ENCODE data around the gene CST9L. TPM values are rescaled to one million over a fixed set of nuclear protein-coding genes. Genes with fewer than 3 reads are reported as not detected.

CST9L gene
- total RNA-seq, 1 experiment from 2014 or later = not detected

- H3K27ac ChIP-seq (ENCODE audit: low read depth, low read length) = no peak overlapping the region
- no peaks in the 10 kb centered on the region for H3K79me2 ChIP-seq (ENCODE audit: insufficient read depth, low read length)
- no peak overlapping the region for H3K4me2 ChIP-seq (ENCODE audit: low read length)
- intact Hi-C loops (cut with micrococcal nuclease) = no loop called here
- no peak for ATAC-seq
- H3K9me3 ChIP-seq (ENCODE audit: control insufficient read depth in 1 of 2, insufficient read depth in 1 of 2, low read depth in 1 of 2, low read length in 2 of 2) = no peaks in the 10 kb centered on the region
- peaks cover 6% of the 10 kb centered on the region; the same call in 1 of the 2 replicates for H3K27me3 ChIP-seq (ENCODE audit: insufficient read depth, low read length)
- no peak overlapping the region for H2AFZ ChIP-seq (ENCODE audit: low read depth, low read length, poor library complexity, severe bottlenecking)
- TF ChIP-seq RAD21 (IDR thresholded peaks at IDR 0.05; ENCODE audit: low read depth) (no peak), ZFX (IDR thresholded peaks at IDR 0.05) (no peak), ZBTB33 (IDR thresholded peaks at IDR 0.05; ENCODE audit: extremely low read depth, insufficient replicate concordance, low read length) (no peak), EGR1 (IDR thresholded peaks at IDR 0.05; ENCODE audit: low read depth) (no peak), EZH2phosphoT487 (IDR thresholded peaks at IDR 0.05; ENCODE audit: borderline replicate concordance) (no peak), POLR2A (IDR thresholded peaks at IDR 0.05; ENCODE audit: borderline replicate concordance, extremely low read depth, insufficient read depth, insufficient read length) (no peak), JUND (IDR thresholded peaks at IDR 0.05) (no peak), ZNF274 (IDR thresholded peaks at IDR 0.05; ENCODE audit: low read depth, low read length) (no peak), ELF1 (IDR thresholded peaks at IDR 0.05; ENCODE audit: borderline replicate concordance, low read depth) (no peak), ATF3 (IDR thresholded peaks at IDR 0.05) (no peak), CBX3 (IDR thresholded peaks at IDR 0.05; ENCODE audit: low read depth) (no peak), POLR2AphosphoS5 (IDR thresholded peaks at IDR 0.05; ENCODE audit: low read depth, low read length) (no peak), CTCF (IDR thresholded peaks at IDR 0.05 in 2 of 3, conservative IDR thresholded peaks at IDR 0.05 in 1 of 3; ENCODE audit: borderline replicate concordance in 1 of 3, insufficient read depth in 1 of 3, low read depth in 2 of 3, low read length in 2 of 3) (no peak)
- TF ChIP-seq, protein P1, sequence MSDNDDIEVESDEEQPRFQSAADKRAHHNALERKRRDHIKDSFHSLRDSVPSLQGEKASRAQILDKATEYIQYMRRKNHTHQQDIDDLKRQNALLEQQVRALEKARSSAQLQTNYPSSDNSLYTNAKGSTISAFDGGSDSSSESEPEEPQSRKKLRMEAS (IDR thresholded peaks at IDR 0.05) = no peak
- ChIA-PET RAD21 (ENCODE audit: low non-redundant PET in 1 of 2, low total read pairs in 2 of 2, uncharacterized antibody in 2 of 2, unreplicated experiment in 2 of 2) (no interaction called here), CTCF (no interaction called here), POLR2A (no interaction called here)
- no peak overlapping the region for H3K4me3 ChIP-seq (replicated peaks in 1 of 2; ENCODE audit: low read depth in 1 of 2, low read length in 2 of 2)
- DNase-seq (ENCODE audit: low read depth, low spot score) = no peak
- H4K20me1 ChIP-seq (ENCODE audit: insufficient read depth) = no peaks in the 10 kb centered on the region
- BruUV-seq (replicated peaks) = no TSS peak
- no peaks in the 10 kb centered on the region for H3K9me2 ChIP-seq (ENCODE audit: insufficient read depth)
- no peaks in the 10 kb centered on the region for H3K4me1 ChIP-seq (ENCODE audit: control insufficient read depth in 1 of 2, insufficient read depth in 2 of 2, low read length in 2 of 2)
- H3K36me3 ChIP-seq (ENCODE audit: control insufficient read depth in 1 of 2, insufficient read depth in 2 of 2, low read length in 2 of 2) = no peaks in the 10 kb centered on the region
- H3K9ac ChIP-seq (ENCODE audit: low read length) = no peak overlapping the region
These were observed 20.4 kb upstream of the CST9L start for GRCh38 chr20:23588434-23589403.
